ENCODE data around the gene NOSIP.

DNA sequence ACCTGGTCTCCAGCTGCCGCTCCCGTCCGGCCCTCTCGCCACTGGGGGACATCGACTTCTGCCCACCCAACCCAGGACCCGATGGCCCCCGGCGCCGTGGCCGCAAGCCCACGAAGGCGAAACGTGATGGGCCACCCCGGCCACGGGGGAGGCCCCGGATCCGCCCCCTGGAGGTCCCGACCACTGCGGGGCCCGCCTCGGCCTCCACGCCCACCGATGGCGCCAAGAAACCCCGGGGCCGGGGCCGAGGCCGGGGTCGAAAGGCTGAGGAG, 17.3 kb upstream of the NOSIP start:
- no peak for TF ChIP-seq EZH2phosphoT487 (IDR thresholded peaks at IDR 0.05; ENCODE audit: borderline replicate concordance, low read depth, low read length)
- TF ChIP-seq, protein P1, sequence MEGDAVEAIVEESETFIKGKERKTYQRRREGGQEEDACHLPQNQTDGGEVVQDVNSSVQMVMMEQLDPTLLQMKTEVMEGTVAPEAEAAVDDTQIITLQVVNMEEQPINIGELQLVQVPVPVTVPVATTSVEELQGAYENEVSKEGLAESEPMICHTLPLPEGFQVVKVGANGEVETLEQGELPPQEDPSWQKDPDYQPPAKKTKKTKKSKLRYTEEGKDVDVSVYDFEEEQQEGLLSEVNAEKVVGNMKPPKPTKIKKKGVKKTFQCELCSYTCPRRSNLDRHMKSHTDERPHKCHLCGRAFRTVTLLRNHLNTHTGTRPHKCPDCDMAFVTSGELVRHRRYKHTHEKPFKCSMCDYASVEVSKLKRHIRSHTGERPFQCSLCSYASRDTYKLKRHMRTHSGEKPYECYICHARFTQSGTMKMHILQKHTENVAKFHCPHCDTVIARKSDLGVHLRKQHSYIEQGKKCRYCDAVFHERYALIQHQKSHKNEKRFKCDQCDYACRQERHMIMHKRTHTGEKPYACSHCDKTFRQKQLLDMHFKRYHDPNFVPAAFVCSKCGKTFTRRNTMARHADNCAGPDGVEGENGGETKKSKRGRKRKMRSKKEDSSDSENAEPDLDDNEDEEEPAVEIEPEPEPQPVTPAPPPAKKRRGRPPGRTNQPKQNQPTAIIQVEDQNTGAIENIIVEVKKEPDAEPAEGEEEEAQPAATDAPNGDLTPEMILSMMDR (conservative IDR thresholded peaks at IDR 0.05; ENCODE audit: low read length), result no peak
